WTC11 (cell line): ENCODE measurements around the gene ZEB2. TPM values are rescaled to one million over a fixed set of nuclear protein-coding genes. Genes with fewer than 3 reads are reported as not detected.
A peak's percentile ranks its signal among the peaks of the same experiment; 100 is the strongest.

Experiments used
- CBFB ChIP-seq: sonication (generic); formaldehyde crosslinking; IDR thresholded peaks from 2 replicates; pipeline ENCODE4 v1.8.1; 2022; ENCODE audit warnings: mild to moderate bottlenecking, low read depth, missing genetic modification reagents
- CREB1 ChIP-seq: sonication (generic); formaldehyde crosslinking; IDR thresholded peaks from 2 replicates; pipeline ENCODE4 v1.8.0; 2023; ENCODE audit warnings: mild to moderate bottlenecking, missing genetic modification reagents
- CREM ChIP-seq: sonication (generic); formaldehyde crosslinking; IDR thresholded peaks from 2 replicates; pipeline ENCODE4 v1.8.1; 2022; ENCODE audit warnings: mild to moderate bottlenecking, missing genetic modification reagents, moderate library complexity
- ETV6 ChIP-seq: sonication (generic); formaldehyde crosslinking; IDR thresholded peaks from 2 replicates; pipeline ENCODE4 v1.8.1; 2022; ENCODE audit warnings: mild to moderate bottlenecking, missing genetic modification reagents
- GABPB1 ChIP-seq: sonication (generic); formaldehyde crosslinking; IDR thresholded peaks from 2 replicates; pipeline ENCODE4 v1.8.1; 2023; ENCODE audit warnings: mild to moderate bottlenecking, missing genetic modification reagents
- HMGA2 ChIP-seq: fragments of 250-450 bp; sonication (Bioruptor Pico); IDR thresholded peaks from 2 replicates; pipeline ENCODE4 v1.4.0; 2021; ENCODE audit warnings: mild to moderate bottlenecking, moderate library complexity
- IRF2 ChIP-seq: sonication (generic); formaldehyde crosslinking; IDR thresholded peaks from 2 replicates; pipeline ENCODE4 v1.8.0; 2022; ENCODE audit warnings: low read depth, missing genetic modification reagents, borderline replicate concordance
- NFATC4 ChIP-seq: fragments of 250-450 bp; sonication (Bioruptor Pico); IDR thresholded peaks from 2 replicates; pipeline ENCODE4 v1.9.0; 2021; ENCODE audit warnings: mild to moderate bottlenecking
- RORB ChIP-seq: fragments of 250-450 bp; sonication (Bioruptor Pico); IDR thresholded peaks from 2 replicates; pipeline ENCODE4 v1.9.0; 2021; ENCODE audit warnings: mild to moderate bottlenecking
- SMAD3 ChIP-seq: sonication (generic); formaldehyde crosslinking; IDR thresholded peaks from 2 replicates; pipeline ENCODE4 v1.8.0; 2022; ENCODE audit warnings: missing genetic modification reagents, mild to moderate bottlenecking, borderline replicate concordance
- SMAD4 ChIP-seq: sonication (generic); formaldehyde crosslinking; IDR thresholded peaks from 2 replicates; pipeline ENCODE4 v1.8.0; 2022; ENCODE audit warnings: mild to moderate bottlenecking, missing genetic modification reagents
- SOX15 ChIP-seq: fragments of 250-450 bp; sonication (Bioruptor Pico); IDR thresholded peaks from 2 replicates; pipeline ENCODE4 v1.9.0; 2021; ENCODE audit warnings: mild to moderate bottlenecking
- TCF7 ChIP-seq: sonication (generic); formaldehyde crosslinking; IDR thresholded peaks from 2 replicates; pipeline ENCODE4 v1.8.0; 2022; ENCODE audit warnings: mild to moderate bottlenecking, low read depth, missing genetic modification reagents, moderate library complexity
- ZBTB21 ChIP-seq: sonication (generic); formaldehyde crosslinking; IDR thresholded peaks from 2 replicates; pipeline ENCODE4 v1.8.1; 2023; ENCODE audit warnings: mild to moderate bottlenecking, missing genetic modification reagents, borderline replicate concordance
- ZNF121 ChIP-seq: sonication (generic); formaldehyde crosslinking; IDR thresholded peaks from 2 replicates; pipeline ENCODE4 v1.8.0; 2023; ENCODE audit warnings: missing genetic modification reagents
- ZNF317 ChIP-seq: sonication (generic); formaldehyde crosslinking; IDR thresholded peaks from 2 replicates; pipeline ENCODE4 v1.8.1; 2023; ENCODE audit warnings: low read depth, mild to moderate bottlenecking, moderate library complexity, missing genetic modification reagents, borderline replicate concordance
- ZNF396 ChIP-seq: fragments of 250-450 bp; sonication (Bioruptor Pico); IDR thresholded peaks from 2 replicates; pipeline ENCODE4 v1.8.0; 2021; ENCODE audit warnings: mild to moderate bottlenecking, moderate library complexity, borderline replicate concordance
- ZNF416 ChIP-seq: fragments of 250-450 bp; sonication (Bioruptor Pico); IDR thresholded peaks from 2 replicates; pipeline ENCODE4 v1.9.0; 2021; ENCODE audit warnings: mild to moderate bottlenecking, inconsistent platforms
- total RNA-seq: library from RNA; stranded (reverse); gene quantifications from 3 replicates; pipeline ENCODE4 v1.2.3, GENCODE V29; 2021
- TF ChIP-seq, protein P1 (sequence below): sonication (generic); formaldehyde crosslinking; IDR thresholded peaks from 2 replicates; pipeline ENCODE4 v1.8.0; 2022; ENCODE audit warnings: mild to moderate bottlenecking, missing genetic modification reagents
- TF ChIP-seq, protein P2 (sequence below): sonication (generic); formaldehyde crosslinking; IDR thresholded peaks from 2 replicates; pipeline ENCODE4 v1.8.0; 2023; ENCODE audit warnings: missing genetic modification reagents
- TF ChIP-seq, protein P3 (sequence below): fragments of 250-450 bp; sonication (Bioruptor Pico); IDR thresholded peaks from 2 replicates; pipeline ENCODE4 v1.9.0; 2021; ENCODE audit warnings: mild to moderate bottlenecking
- TF ChIP-seq, protein P4 (sequence below): sonication (generic); formaldehyde crosslinking; IDR thresholded peaks from 2 replicates; pipeline ENCODE4 v1.8.1; 2022; ENCODE audit warnings: low read depth, missing genetic modification reagents, borderline replicate concordance
- TF ChIP-seq, protein P5 (sequence below): fragments of 250-450 bp; sonication (Bioruptor Pico); IDR thresholded peaks from 2 replicates; pipeline ENCODE4 v1.9.0; 2021; ENCODE audit warnings: mild to moderate bottlenecking
- TF ChIP-seq, protein P6 (sequence below): fragments of 250-450 bp; sonication (Bioruptor Pico); IDR thresholded peaks from 2 replicates; pipeline ENCODE4 v1.9.0; 2021; ENCODE audit warnings: mild to moderate bottlenecking, borderline replicate concordance
- TF ChIP-seq, protein P7 (sequence below): sonication (generic); formaldehyde crosslinking; IDR thresholded peaks from 2 replicates; pipeline ENCODE4 v1.8.1; 2023; ENCODE audit warnings: mild to moderate bottlenecking, moderate library complexity, missing genetic modification reagents

Gene ZEB2
- total RNA-seq, 1 experiment from 2014 or later: 0.42 TPM

DNA sequence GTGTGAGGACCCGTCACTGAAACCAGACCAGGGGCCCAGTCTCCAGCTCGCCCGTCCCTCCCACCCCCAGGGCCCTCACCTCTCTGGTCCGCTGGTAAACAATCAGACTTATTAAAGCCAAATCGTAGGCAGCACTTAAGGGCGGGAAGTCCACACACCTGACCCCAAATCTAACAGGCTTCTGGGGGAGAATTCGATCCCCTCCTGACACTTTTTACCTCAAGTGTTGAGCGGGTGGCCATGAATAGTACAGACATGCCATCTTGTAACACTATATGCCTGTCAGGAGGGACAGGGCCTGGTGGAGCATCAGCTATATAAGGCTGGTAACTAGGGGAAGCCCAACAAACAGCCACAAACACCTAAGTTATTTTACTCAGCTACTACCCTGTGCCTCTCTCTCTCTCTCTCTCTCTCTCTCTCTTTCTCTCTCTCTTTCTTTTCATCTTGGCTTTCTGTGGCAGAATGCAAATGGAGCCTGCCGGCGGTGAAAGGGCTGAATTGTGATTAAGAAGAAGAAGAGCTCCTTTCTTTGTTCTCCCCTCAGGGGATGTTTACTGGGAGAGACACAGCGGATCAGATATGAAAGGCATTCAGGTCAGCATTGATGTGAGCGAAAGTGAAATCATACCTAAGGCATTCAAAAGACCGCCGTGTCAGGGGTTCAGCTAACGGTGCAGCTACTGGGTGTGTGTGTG, 9.5 kb downstream of the ZEB2 start (continued):
- TF ChIP-seq SMAD4 (CRISPR knock-in tag) (no peak), SOX15 (CRISPR knock-in tag) (no peak), TCF7 (CRISPR knock-in tag) (no peak), RORB (no peak), IRF2 (CRISPR knock-in tag) (no peak), GABPB1 (CRISPR knock-in tag) (no peak), ZNF396 (no peak), ZNF416 (CRISPR knock-in tag) (no peak), ETV6 (CRISPR knock-in tag) (peak; percentile 54; the same call in 1 of the 2 replicates), ZNF121 (CRISPR knock-in tag) (no peak), NFATC4 (CRISPR knock-in tag) (no peak), CREB1 (CRISPR knock-in tag) (no peak), ZNF317 (CRISPR knock-in tag) (0 out of 2 replicates have a peak, but pooled peaks have one; percentile 30), CBFB (no peak), HMGA2 (CRISPR knock-in tag) (no peak), SMAD3 (CRISPR knock-in tag) (no peak), CREM (no peak), ZBTB21 (CRISPR knock-in tag) (no peak)
- TF ChIP-seq, protein P1, sequence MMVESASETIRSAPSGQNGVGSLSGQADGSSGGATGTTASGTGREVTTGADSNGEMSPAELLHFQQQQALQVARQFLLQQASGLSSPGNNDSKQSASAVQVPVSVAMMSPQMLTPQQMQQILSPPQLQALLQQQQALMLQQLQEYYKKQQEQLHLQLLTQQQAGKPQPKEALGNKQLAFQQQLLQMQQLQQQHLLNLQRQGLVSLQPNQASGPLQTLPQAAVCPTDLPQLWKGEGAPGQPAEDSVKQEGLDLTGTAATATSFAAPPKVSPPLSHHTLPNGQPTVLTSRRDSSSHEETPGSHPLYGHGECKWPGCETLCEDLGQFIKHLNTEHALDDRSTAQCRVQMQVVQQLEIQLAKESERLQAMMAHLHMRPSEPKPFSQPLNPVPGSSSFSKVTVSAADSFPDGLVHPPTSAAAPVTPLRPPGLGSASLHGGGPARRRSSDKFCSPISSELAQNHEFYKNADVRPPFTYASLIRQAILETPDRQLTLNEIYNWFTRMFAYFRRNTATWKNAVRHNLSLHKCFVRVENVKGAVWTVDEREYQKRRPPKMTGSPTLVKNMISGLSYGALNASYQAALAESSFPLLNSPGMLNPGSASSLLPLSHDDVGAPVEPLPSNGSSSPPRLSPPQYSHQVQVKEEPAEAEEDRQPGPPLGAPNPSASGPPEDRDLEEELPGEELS: peak; percentile 91; the same call in 1 of the 2 replicates
- TF ChIP-seq, protein P2, sequence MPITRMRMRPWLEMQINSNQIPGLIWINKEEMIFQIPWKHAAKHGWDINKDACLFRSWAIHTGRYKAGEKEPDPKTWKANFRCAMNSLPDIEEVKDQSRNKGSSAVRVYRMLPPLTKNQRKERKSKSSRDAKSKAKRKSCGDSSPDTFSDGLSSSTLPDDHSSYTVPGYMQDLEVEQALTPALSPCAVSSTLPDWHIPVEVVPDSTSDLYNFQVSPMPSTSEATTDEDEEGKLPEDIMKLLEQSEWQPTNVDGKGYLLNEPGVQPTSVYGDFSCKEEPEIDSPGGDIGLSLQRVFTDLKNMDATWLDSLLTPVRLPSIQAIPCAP (CRISPR knock-in tag): no peak
- TF ChIP-seq, protein P3, sequence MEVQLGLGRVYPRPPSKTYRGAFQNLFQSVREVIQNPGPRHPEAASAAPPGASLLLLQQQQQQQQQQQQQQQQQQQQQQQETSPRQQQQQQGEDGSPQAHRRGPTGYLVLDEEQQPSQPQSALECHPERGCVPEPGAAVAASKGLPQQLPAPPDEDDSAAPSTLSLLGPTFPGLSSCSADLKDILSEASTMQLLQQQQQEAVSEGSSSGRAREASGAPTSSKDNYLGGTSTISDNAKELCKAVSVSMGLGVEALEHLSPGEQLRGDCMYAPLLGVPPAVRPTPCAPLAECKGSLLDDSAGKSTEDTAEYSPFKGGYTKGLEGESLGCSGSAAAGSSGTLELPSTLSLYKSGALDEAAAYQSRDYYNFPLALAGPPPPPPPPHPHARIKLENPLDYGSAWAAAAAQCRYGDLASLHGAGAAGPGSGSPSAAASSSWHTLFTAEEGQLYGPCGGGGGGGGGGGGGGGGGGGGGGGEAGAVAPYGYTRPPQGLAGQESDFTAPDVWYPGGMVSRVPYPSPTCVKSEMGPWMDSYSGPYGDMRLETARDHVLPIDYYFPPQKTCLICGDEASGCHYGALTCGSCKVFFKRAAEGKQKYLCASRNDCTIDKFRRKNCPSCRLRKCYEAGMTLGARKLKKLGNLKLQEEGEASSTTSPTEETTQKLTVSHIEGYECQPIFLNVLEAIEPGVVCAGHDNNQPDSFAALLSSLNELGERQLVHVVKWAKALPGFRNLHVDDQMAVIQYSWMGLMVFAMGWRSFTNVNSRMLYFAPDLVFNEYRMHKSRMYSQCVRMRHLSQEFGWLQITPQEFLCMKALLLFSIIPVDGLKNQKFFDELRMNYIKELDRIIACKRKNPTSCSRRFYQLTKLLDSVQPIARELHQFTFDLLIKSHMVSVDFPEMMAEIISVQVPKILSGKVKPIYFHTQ: no peak
- TF ChIP-seq, protein P4, sequence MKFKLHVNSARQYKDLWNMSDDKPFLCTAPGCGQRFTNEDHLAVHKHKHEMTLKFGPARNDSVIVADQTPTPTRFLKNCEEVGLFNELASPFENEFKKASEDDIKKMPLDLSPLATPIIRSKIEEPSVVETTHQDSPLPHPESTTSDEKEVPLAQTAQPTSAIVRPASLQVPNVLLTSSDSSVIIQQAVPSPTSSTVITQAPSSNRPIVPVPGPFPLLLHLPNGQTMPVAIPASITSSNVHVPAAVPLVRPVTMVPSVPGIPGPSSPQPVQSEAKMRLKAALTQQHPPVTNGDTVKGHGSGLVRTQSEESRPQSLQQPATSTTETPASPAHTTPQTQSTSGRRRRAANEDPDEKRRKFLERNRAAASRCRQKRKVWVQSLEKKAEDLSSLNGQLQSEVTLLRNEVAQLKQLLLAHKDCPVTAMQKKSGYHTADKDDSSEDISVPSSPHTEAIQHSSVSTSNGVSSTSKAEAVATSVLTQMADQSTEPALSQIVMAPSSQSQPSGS: no peak
- TF ChIP-seq, protein P5, sequence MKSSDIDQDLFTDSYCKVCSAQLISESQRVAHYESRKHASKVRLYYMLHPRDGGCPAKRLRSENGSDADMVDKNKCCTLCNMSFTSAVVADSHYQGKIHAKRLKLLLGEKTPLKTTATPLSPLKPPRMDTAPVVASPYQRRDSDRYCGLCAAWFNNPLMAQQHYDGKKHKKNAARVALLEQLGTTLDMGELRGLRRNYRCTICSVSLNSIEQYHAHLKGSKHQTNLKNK: no peak
- TF ChIP-seq, protein P6, sequence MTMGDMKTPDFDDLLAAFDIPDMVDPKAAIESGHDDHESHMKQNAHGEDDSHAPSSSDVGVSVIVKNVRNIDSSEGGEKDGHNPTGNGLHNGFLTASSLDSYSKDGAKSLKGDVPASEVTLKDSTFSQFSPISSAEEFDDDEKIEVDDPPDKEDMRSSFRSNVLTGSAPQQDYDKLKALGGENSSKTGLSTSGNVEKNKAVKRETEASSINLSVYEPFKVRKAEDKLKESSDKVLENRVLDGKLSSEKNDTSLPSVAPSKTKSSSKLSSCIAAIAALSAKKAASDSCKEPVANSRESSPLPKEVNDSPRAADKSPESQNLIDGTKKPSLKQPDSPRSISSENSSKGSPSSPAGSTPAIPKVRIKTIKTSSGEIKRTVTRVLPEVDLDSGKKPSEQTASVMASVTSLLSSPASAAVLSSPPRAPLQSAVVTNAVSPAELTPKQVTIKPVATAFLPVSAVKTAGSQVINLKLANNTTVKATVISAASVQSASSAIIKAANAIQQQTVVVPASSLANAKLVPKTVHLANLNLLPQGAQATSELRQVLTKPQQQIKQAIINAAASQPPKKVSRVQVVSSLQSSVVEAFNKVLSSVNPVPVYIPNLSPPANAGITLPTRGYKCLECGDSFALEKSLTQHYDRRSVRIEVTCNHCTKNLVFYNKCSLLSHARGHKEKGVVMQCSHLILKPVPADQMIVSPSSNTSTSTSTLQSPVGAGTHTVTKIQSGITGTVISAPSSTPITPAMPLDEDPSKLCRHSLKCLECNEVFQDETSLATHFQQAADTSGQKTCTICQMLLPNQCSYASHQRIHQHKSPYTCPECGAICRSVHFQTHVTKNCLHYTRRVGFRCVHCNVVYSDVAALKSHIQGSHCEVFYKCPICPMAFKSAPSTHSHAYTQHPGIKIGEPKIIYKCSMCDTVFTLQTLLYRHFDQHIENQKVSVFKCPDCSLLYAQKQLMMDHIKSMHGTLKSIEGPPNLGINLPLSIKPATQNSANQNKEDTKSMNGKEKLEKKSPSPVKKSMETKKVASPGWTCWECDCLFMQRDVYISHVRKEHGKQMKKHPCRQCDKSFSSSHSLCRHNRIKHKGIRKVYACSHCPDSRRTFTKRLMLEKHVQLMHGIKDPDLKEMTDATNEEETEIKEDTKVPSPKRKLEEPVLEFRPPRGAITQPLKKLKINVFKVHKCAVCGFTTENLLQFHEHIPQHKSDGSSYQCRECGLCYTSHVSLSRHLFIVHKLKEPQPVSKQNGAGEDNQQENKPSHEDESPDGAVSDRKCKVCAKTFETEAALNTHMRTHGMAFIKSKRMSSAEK (CRISPR knock-in tag): no peak
- TF ChIP-seq, protein P7, sequence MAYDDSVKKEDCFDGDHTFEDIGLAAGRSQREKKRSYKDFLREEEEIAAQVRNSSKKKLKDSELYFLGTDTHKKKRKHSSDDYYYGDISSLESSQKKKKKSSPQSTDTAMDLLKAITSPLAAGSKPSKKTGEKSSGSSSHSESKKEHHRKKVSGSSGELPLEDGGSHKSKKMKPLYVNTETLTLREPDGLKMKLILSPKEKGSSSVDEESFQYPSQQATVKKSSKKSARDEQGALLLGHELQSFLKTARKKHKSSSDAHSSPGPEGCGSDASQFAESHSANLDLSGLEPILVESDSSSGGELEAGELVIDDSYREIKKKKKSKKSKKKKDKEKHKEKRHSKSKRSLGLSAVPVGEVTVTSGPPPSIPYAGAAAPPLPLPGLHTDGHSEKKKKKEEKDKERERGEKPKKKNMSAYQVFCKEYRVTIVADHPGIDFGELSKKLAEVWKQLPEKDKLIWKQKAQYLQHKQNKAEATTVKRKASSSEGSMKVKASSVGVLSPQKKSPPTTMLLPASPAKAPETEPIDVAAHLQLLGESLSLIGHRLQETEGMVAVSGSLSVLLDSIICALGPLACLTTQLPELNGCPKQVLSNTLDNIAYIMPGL: no peak
